HCT116 (cell line): Measurements from ENCODE around the gene GRIN2D.

Source experiments
- CTCF ChIP-seq, 3 experiments: fragments of 200-600 bp in 1 of 3; sonication (generic) in 1 of 3; IDR thresholded peaks in 2 of 3; conservative IDR thresholded peaks in 1 of 3; 2 replicates each; pipeline ENCODE4 v1.5.1; 2012 to 2017; ENCODE audit warnings: low read depth in 2 of 3, low read length in 2 of 3, antibody characterized with exemption in 1 of 3, borderline replicate concordance in 1 of 3, control low read depth in 1 of 3, mild to moderate bottlenecking in 1 of 3, mixed read lengths in 1 of 3, mixed run types in 1 of 3, moderate library complexity in 1 of 3; ENCODE audit not compliant: insufficient read depth in 1 of 3
- POLR2A ChIP-seq: IDR thresholded peaks from 2 replicates; pipeline ENCODE4 v1.7.0; 2011; ENCODE audit warnings: borderline replicate concordance; ENCODE audit not compliant: insufficient read depth, insufficient read length; ENCODE audit errors: extremely low read depth

DNA sequence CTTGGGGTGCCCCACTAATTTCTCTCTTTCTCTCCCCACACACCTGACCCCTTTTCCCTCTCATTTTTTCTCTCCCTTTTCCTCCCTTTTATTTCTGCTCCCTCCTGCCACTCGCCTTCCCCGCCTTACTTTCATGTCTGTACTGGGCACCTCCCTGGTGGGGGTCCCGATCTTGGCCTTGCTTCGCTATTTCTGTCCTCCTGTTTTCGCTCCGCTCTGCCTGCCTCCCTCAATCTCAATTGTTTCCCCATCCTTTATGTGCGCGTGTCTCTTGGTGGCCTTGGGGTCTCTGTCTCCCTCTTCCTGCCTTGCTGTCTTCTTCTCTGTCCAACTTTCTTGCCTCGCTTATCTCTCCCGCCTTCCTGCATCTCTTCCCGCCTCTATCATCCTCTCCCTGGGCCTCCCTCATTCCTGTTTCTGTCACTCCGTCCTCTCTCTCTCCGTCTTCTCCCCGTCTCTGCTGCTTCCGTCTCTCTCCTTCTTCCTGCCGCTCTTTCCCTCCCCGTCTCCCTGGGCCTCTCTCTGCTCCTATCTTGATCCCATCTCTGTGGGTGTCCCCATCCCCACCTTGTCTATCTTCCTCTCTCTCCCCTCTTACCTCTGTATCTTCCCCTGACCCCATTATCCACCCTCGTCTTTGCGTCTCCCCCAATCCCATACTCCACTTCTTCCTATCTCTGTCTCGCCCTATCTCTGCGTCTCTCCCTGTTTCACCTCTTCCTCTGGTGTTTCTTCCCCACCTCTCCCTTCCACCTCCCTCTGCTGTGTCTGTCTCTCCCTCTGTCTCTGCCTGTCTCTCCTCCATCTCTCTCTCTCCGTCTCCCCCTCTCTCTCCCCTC is 4.0 kb downstream of the GRIN2D start:
- TF ChIP-seq CTCF (IDR thresholded peaks at IDR 0.05 in 2 of 3, conservative IDR thresholded peaks at IDR 0.05 in 1 of 3; ENCODE audit: borderline replicate concordance in 1 of 3, insufficient read depth in 1 of 3, low read depth in 2 of 3, low read length in 2 of 3) (no peak), POLR2A (no peak)
